ENCODE measurements around the gene NAV2. TPM values are rescaled to one million over a fixed set of nuclear protein-coding genes. Genes with fewer than 3 reads are reported as not detected.

Gene NAV2
- total RNA-seq, 1 donor from 2014 or later: 11.1 TPM

GRCh38 chr11:20030472-20030871 lies 317.8 kb downstream of the NAV2 start:
- FAIRE-seq: no peak
- Histone ChIP-seq H3K4me3 (ENCODE audit: low read depth, low read length) (no peak overlapping the region), H3K27me3 (ENCODE audit: control insufficient read depth, insufficient read depth, low read length) (no peaks in the 10 kb centered on the region), H3K36me3 (ENCODE audit: control insufficient read depth, insufficient read depth, low read length) (no peaks in the 10 kb centered on the region)
- no peak for TF ChIP-seq CTCF (IDR thresholded peaks at IDR 0.05; ENCODE audit: insufficient read depth, low read length, severe bottlenecking)
- no peak for DNase-seq (ENCODE audit: low read depth)

- no peak overlapping the region for H3K4me3 ChIP-seq (ENCODE audit: low read depth, low read length)
- no peak for TF ChIP-seq CTCF (IDR thresholded peaks at IDR 0.05; ENCODE audit: insufficient read depth, low read length, severe bottlenecking)
- DNase-seq (ENCODE audit: low read depth) (peak; percentile 73), FAIRE-seq (no peak)
- no peaks in the 10 kb centered on the region for H3K27me3 ChIP-seq (ENCODE audit: control insufficient read depth, insufficient read depth, low read length)
- H3K36me3 ChIP-seq (ENCODE audit: control insufficient read depth, insufficient read depth, low read length): peaks cover 6% of the 10 kb centered on the region
Observed at GRCh38 chr11:20031155-20032001, 318.7 kb downstream of the NAV2 start.

- no peak for TF ChIP-seq CTCF (IDR thresholded peaks at IDR 0.05; ENCODE audit: insufficient read depth, low read length, severe bottlenecking)
Observed at GRCh38 chr11:20032127-20032526, 319.5 kb downstream of the NAV2 start.

GRCh38 chr11:20032577-20033260 lies 320.1 kb downstream of the NAV2 start:
- DNase-seq (ENCODE audit: low read depth): peak; percentile 85
- FAIRE-seq: no peak
- H3K36me3 ChIP-seq (ENCODE audit: control insufficient read depth, insufficient read depth, low read length): peaks cover 6% of the 10 kb centered on the region
- no peak overlapping the region for H3K4me3 ChIP-seq (ENCODE audit: low read depth, low read length)
- H3K27me3 ChIP-seq (ENCODE audit: control insufficient read depth, insufficient read depth, low read length): no peaks in the 10 kb centered on the region
- TF ChIP-seq CTCF (IDR thresholded peaks at IDR 0.05; ENCODE audit: insufficient read depth, low read length, severe bottlenecking): no peak

More at GRCh38 chr11:20032127-20032526, 319.5 kb downstream of the NAV2 start:
- no peaks in the 10 kb centered on the region for H3K27me3 ChIP-seq (ENCODE audit: control insufficient read depth, insufficient read depth, low read length)
- no peak overlapping the region for H3K4me3 ChIP-seq (ENCODE audit: low read depth, low read length)
- DNase-seq (ENCODE audit: low read depth) (no peak), FAIRE-seq (no peak)
- H3K36me3 ChIP-seq (ENCODE audit: control insufficient read depth, insufficient read depth, low read length): peaks cover 6% of the 10 kb centered on the region

- no peak overlapping the region for H3K4me3 ChIP-seq (ENCODE audit: low read depth, low read length)
- TF ChIP-seq CTCF (IDR thresholded peaks at IDR 0.05; ENCODE audit: insufficient read depth, low read length, severe bottlenecking): no peak
- no peaks in the 10 kb centered on the region for H3K27me3 ChIP-seq (ENCODE audit: control insufficient read depth, insufficient read depth, low read length)
- FAIRE-seq (no peak), DNase-seq (ENCODE audit: low read depth) (no peak)
- H3K36me3 ChIP-seq (ENCODE audit: control insufficient read depth, insufficient read depth, low read length): peaks cover 14% of the 10 kb centered on the region
Observed at GRCh38 chr11:20033806-20034205, 321.2 kb downstream of the NAV2 start.

All from bronchial epithelial cell (primary cell).